ACHN (cell line): ENCODE data around the gene NOL4L.
"Not testable (repeated sequence)": the region's sequence is repeated elsewhere in the genome, so short reads cannot be mapped to it uniquely, and the experiment has no call there.

Source experiments
- DNase-seq: peaks from one replicate; pipeline ENCODE4 v3.0.0-alpha.2; 2015
- in situ Hi-C: cut with HindIII; loops from 2 replicates; pipeline ENCODE4 v1.10.0; 2017; ENCODE audit warnings: low sequenced_read_pairs, low pct_ligation_motif_present, low pct_unique_long_range_greater_than_20kb

The NOL4L gene

DNA sequence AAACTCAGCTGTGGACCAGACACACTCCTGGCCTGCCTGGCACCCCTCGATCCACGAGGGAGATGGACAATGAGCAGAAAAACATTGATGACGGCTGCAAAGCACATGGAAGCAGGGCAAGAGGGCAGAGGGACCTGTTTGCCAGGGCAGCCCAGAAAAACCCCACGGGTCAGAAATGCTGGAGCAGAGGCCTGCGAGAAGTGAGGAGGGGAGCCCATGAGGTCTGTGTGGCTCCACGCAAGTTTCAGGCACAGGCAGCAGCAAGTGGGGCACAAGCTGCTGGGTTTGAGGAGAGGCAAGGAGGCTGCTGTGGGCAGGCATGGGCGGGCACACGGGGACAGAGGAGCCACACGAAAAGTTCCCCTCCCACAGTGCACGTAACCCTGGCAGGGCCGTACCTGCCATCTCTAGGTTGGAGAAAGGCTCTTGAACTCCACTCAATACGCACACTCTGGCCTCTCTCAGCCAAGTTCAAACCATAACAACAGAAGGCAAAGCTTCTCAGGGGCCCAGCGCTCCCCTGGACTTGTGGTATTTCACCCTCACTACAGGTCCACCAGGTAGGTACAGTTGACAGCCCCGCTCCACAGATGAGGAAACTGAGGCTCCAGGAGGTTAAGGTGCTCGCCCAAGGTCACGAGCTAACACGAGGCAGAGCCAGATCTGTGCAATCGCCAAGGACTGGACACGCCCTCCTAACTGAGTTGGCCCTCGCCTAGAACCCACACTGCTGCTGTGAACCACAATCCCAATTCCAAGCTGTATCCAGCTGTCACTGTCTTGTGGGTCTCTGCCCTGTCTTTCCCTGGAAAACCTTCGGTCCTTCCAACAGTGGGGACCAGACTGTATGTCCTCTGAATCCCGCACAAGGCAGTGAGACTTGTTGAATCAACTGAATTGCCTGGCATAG, 108.2 kb downstream of the NOL4L start:
- DNase-seq = no peak
- in situ Hi-C loops = no loop called here

DNA sequence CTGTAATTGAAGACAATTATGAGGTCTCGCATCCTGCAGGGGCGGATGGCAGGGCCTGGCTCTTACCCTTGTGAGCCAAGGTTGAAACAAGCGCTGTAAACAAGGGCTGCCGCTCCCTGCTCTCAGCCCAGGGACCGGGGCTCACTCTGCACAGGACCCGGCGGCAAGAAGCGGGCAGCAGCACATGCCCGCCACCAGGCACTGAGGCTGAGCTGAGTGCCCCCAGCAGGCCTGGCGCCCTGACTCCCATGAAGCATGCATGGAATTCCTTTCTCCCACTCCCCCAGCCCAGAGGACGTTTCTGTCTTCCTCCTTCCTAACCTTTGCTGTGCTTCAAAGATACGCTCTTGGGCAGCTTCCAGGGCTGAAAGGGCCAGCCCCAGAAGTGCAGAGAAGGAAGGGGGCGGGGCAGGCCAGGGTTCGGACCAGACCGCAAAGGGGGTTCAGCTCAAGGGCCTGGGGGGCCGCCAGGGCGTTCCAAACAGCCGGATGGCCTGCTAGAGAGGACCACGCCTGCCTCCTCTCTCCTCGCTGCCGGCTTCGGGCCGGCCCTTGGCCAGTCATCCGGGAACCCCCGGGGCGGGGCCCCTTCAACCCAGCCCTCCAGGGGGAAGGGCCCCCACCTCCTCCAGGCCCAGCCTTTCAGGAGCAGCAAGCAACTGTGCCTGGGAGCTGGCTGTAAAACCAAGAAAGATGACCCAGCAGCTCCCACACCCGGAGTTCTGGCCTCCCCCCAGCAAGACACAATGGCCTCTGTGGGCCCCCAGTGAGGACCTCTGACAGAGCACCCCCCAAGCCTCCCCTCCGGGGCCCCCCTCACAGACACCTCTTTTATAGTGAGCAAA, 109.9 kb downstream of the NOL4L start:
- in situ Hi-C loops = no loop called here
- DNase-seq = peak; percentile 90

DNA sequence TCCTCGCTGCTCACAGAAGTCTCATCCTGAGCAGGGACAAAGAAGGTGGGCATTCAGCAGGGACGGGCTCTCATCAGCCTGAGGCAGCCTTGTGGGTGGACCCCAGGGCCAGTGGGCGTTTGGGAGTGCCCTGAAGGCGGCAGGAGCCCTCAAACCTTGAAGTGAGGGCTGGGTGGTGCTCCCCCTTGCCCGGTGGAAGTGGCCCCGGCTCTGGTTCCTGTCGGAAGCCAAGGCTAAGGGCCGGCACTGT, 110.5 kb downstream of the NOL4L start:
- DNase-seq = no peak
- in situ Hi-C loops = no loop called here

- in situ Hi-C loops = no loop called here
These were observed 111.0 kb downstream of the NOL4L start for GRCh38 chr20:32474009-32474716.

DNA sequence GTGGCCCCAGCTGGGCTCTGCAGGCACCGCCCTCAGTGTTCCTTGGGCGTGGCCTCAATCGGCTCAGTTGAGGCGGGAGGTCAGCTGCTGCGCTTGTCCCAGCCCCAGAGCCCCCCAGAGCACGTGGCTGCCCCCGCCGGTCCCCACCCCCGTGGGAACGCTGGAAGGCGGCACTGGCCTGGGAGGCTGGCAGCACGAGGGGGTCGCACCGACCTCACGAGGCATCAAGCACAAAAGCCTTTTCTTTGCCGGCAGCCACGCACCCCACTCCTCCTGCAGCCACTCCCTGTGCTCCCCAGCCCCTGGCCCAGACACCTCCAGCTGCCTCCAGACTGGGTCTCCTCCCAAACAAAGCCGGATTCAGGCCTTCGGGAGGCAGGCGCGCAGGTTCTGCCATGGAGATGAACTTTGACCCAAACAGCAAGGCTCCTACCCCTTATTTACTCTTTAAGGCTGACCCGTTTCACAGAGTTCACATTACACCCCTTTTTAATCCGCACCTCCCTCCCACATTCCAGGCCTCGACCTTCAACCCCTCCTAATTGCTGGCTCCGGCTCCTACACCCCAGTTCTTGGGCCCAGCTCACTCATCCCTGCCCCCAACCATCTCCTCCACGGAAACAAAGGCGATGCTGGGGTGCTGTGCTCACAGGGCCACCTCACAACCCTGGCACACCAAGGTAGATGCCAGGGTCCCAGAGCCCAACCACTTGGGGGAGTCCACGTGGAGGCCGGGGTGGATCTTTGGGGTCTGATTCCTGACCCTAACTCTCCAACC, 111.7 kb downstream of the NOL4L start:
- in situ Hi-C loops = no loop called here
- DNase-seq = no peak

More at GRCh38 chr20:32474009-32474716, 111.0 kb downstream of the NOL4L start:
- no peak for DNase-seq

DNA sequence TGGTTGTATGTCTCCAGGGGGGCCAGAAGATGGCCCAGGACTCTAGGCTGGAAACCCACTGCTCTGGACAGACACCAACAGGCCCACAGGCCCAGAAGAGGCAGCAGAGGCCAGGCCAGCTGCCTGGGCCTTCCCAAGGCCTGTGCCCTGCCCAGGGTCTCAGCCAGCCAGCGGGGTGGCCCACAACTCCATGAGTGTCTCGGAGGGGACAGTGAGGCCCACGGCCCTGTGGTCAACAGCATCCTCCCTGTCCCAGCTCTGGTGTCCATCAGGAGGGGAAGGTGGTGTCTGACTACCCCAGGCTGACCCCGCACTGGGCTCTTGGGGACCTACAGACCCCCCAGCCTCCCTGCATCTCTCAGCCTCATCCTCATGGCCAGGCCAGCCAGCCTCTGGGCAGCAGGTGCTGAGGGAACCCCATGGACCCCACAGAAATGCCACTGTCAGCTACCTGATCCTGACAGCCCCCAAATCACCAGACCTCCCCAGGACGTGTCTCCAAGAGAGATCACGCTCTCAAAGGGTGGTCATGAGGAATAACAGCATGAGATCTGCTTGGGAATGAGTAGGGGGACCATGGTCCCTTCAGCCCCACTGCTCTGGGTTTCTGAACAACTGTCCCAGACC, 112.4 kb downstream of the NOL4L start:
- in situ Hi-C loops = no loop called here
- no peak for DNase-seq

DNA sequence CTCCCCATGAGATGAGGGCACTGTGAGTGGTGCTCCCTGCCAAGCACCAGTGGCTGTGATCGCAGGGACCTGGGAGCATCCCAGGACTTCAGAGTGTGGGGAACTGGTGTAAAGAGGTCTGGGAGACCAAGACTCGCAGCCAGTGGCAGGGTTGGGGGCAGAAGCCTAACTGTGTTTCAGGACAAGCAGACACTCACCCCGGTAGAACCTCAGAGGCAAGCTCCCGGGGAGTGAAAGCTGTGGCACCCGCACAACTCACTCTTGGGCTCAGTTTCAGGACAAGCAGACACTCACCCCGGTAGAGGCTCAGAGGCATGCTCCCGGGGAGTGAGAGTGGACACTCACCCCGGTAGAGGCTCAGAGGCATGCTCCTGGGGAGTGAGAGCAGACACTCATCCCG, 114.2 kb downstream of the NOL4L start:
- in situ Hi-C loops = no loop called here
- DNase-seq = no peak

- peak; percentile 34 for DNase-seq
- in situ Hi-C loops = no loop called here
These were observed 114.9 kb downstream of the NOL4L start for GRCh38 chr20:32470025-32470861.

DNA sequence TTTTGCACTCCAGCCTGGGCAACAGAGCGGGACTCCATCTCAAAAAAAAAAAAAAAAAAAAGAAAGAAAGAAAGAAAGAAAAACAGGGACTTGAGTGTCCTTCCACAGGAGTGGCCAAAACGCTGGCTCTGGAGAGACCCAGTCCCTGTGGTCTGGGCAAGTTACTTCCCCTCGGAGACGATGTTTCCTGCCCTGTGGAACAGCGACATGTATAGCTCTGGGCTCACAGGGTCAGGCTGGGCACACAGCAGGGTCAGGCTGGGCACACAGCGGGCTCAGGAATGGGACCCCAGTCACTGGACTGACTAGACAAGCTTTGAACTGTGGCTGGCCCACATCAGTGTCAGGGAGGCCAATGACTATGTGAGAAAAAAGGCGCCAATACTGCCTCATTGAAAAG, 116.3 kb downstream of the NOL4L start:
- in situ Hi-C loops = no loop called here
- no peak for DNase-seq

DNA sequence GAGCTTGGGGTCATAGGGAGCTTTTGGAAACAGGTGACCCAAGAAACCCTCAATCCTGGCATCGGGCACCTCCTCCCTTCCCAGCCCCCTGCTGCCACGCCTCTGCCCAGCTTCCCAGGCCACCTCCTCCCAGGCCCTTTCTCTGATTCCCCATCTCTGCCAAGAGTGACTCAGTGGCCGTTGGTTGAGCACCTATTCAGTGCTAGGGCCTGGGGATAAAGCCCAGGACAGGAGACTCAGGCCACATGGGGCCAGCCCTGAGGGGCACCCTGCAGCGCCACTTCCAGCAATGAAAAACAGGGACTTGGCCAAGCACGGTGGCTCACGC, 116.9 kb downstream of the NOL4L start:
- in situ Hi-C loops = no loop called here
- DNase-seq = no peak

DNA sequence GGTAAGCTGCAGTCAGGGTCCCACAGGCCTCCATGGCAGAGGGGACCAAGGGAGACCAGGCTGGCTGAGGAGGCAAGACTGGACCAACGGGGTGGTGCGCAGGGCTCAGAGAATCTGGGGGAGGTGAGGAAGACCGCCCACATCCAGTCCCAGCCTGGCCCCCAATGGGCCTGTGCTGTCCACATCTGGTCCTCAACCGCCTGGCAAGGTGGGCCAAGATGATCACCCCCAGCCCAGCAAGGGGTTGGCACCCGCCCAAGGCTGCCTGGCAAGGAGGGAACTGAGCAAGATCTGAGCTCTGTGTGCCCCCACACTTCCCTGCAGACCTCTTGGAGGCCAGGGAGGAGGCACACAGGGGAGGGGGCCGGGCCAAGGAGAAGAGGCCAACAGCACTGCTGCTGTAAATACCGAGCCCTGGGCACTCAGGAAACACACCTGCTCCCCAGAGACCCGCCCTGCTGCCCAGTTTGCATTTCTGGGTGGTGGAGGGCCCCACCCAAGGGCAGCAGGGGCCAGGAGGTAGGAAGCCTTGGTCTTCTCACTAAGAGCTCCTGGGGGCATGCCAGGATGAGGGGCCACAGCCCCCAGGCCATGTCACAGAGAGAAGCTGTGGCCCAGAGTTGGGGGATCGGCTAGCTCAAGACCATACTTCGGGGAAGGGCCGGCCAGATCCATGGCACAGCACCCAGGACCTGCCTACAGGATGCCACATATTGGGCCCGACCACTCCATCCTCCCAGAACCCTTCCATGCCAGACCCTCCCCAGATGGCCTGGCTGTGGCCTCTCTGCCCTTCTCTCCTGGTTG, 117.4 kb downstream of the NOL4L start:
- in situ Hi-C loops = no loop called here

GRCh38 chr20:32466739-32467505, 118.2 kb downstream of the NOL4L start:
- in situ Hi-C loops = no loop called here

More for the DNA sequence above, 117.4 kb downstream of the NOL4L start:
- DNase-seq = no peak

GRCh38 chr20:32465901-32466675, 119.0 kb downstream of the NOL4L start:
- in situ Hi-C loops, DNase-seq: not testable (repeated sequence)

More at GRCh38 chr20:32466739-32467505, 118.2 kb downstream of the NOL4L start:
- no peak for DNase-seq

GRCh38 chr20:32465092-32465900, 119.8 kb downstream of the NOL4L start:
- in situ Hi-C loops = no loop called here
- no peak for DNase-seq
